Breast epithelium (tissue), 4 donors: ENCODE data around the gene SPATA25. TPM values are rescaled to one million over a fixed set of nuclear protein-coding genes. Genes with fewer than 3 reads are reported as not detected.
"Not testable (repeated sequence)": the region's sequence is repeated elsewhere in the genome, so short reads cannot be mapped to it uniquely, and the experiment has no call there.

ENCODE experiments used
- DNase-seq, 2 donors: peaks; one replicate each; pipeline ENCODE4 v3.0.0-alpha.2; 2019; ENCODE audit warnings: low spot score in 2 of 2
- H3K27ac ChIP-seq, 2 donors: fragments of 200-600 bp; sonication (generic) in 1 of 2; one replicate each; pipeline ENCODE4 v1.5.1; 2016 to 2019; ENCODE audit warnings: mild to moderate bottlenecking in 1 of 2
- H3K27me3 ChIP-seq, 2 donors: fragments of 200-600 bp; sonication (generic) in 1 of 2; one replicate each; pipeline versions ENCODE4 v1.5.1 to v1.6.0; 2017 to 2019; ENCODE audit warnings: control low read depth in 1 of 2, mild to moderate bottlenecking in 1 of 2
- H3K36me3 ChIP-seq: fragments of 200-600 bp; one replicate; pipeline ENCODE4 v1.5.1; 2019
- H3K4me1 ChIP-seq, 2 donors: fragments of 200-600 bp; sonication (generic); one replicate each; pipeline ENCODE4 v1.5.1; 2016 to 2019; ENCODE audit warnings: control low read depth in 1 of 2
- H3K4me3 ChIP-seq, 3 donors: fragments of 200-600 bp; sonication (generic); 1 replicate in 2 of 3; 2 replicates in 1 of 3; pipeline ENCODE4 v1.5.1; 2016 to 2019; ENCODE audit warnings: mild to moderate bottlenecking in 3 of 3, moderate library complexity in 2 of 3
- H3K9me3 ChIP-seq, 2 donors: fragments of 200-600 bp; sonication (generic) in 1 of 2; one replicate each; pipeline ENCODE4 v1.5.1; 2016 to 2019; ENCODE audit warnings: control low read depth in 1 of 2
- CTCF ChIP-seq, 3 donors: fragments of 450-650 bp; IDR thresholded peaks; one replicate each; pipeline ENCODE4 v1.5.1; 2016 to 2017; ENCODE audit warnings: antibody characterized with exemption in 3 of 3, mild to moderate bottlenecking in 3 of 3, moderate library complexity in 3 of 3
- POLR2A ChIP-seq: fragments of 450-650 bp; IDR thresholded peaks from one replicate; pipeline ENCODE4 v1.6.1; 2016; ENCODE audit warnings: antibody characterized with exemption, mild to moderate bottlenecking, moderate library complexity
- POLR2AphosphoS5 ChIP-seq, 3 donors: sonication (generic); formaldehyde crosslinking; IDR thresholded peaks; one replicate each; pipeline ENCODE4 v1.6.1; 2017; ENCODE audit warnings: antibody characterized with exemption in 3 of 3
- intact Hi-C: fragments of 100-400 bp; cut with DNase I; formaldehyde crosslinking; loops from one replicate; pipeline ENCODE4 v1.15.1; 2023; ENCODE audit warnings: low total_unique reads
- total RNA-seq, 3 donors: library from RNA; depleted of rRNA; stranded (reverse); fragments of >200 nt; gene quantifications; one replicate each; pipeline ENCODE4 v1.1.0, GENCODE V29; 2016

SPATA25 gene
- total RNA-seq, 3 donors from 2014 or later = 3.4 to 3.9 (median 3.7) TPM

- intact Hi-C loops = no loop called here
- peak overlapping the region; percentile 81 to 100 (median 98) for H3K4me3 ChIP-seq
- H3K27ac ChIP-seq = peak overlapping the region; percentile 100
- no peaks in the 10 kb centered on the region for H3K27me3 ChIP-seq
- no peaks in the 10 kb centered on the region for H3K4me1 ChIP-seq
- H3K9me3 ChIP-seq = no peaks in the 10 kb centered on the region
- peak; percentile 64 to 71 for DNase-seq
- H3K36me3 ChIP-seq = peaks cover 7% of the 10 kb centered on the region
- no peak for TF ChIP-seq POLR2A
- no peak for TF ChIP-seq POLR2AphosphoS5 (IDR thresholded peaks at IDR 0.05)
- TF ChIP-seq CTCF (IDR thresholded peaks at IDR 0.05) = peak in 2 of 3 donors; percentile 19 to 36
Measured at GRCh38 chr20:45933266-45934045, 46.0 kb upstream of the SPATA25 start.

GRCh38 chr20:45931680-45932079 is 44.3 kb upstream of the SPATA25 start:
- H3K9me3 ChIP-seq, H3K36me3 ChIP-seq, H3K4me3 ChIP-seq, DNase-seq, H3K27ac ChIP-seq, H3K27me3 ChIP-seq, H3K4me1 ChIP-seq, intact Hi-C loops: not testable (repeated sequence)

- H3K27ac ChIP-seq = no peak overlapping the region
- no peak for DNase-seq
- no peaks in the 10 kb centered on the region for H3K9me3 ChIP-seq
Measured at GRCh38 chr20:45927071-45927878, 39.9 kb upstream of the SPATA25 start.

GRCh38 chr20:45926731-45927070 is 39.3 kb upstream of the SPATA25 start:
- TF ChIP-seq POLR2AphosphoS5 (IDR thresholded peaks at IDR 0.05) = no peak
- no peak for TF ChIP-seq CTCF (IDR thresholded peaks at IDR 0.05)
- TF ChIP-seq POLR2A = no peak
- H3K27ac ChIP-seq = no peak overlapping the region
- intact Hi-C loops = no loop called here
- DNase-seq = no peak
- H3K27me3 ChIP-seq = no peaks in the 10 kb centered on the region
- H3K4me1 ChIP-seq = peaks cover 0 to 3% of the 10 kb centered on the region in 2 donors
- H3K9me3 ChIP-seq = no peaks in the 10 kb centered on the region
- H3K4me3 ChIP-seq = no peak overlapping the region
- no peaks in the 10 kb centered on the region for H3K36me3 ChIP-seq

More at GRCh38 chr20:45927071-45927878, 39.9 kb upstream of the SPATA25 start:
- Histone ChIP-seq H3K27me3 (no peaks in the 10 kb centered on the region), H3K36me3 (no peaks in the 10 kb centered on the region), H3K4me3 (no peak overlapping the region), H3K4me1 (peaks cover 0 to 3% of the 10 kb centered on the region in 2 donors)
- intact Hi-C loops = no loop called here
- TF ChIP-seq CTCF (IDR thresholded peaks at IDR 0.05) (no peak), POLR2AphosphoS5 (IDR thresholded peaks at IDR 0.05) (no peak), POLR2A (no peak)

- Histone ChIP-seq H3K27ac (peak overlapping the region; percentile 7 to 86), H3K4me1 (peaks cover 0 to 3% of the 10 kb centered on the region in 2 donors), H3K27me3 (no peaks in the 10 kb centered on the region), H3K4me3 (no peak overlapping the region), H3K36me3 (no peaks in the 10 kb centered on the region), H3K9me3 (no peaks in the 10 kb centered on the region)
- no peak for TF ChIP-seq CTCF (IDR thresholded peaks at IDR 0.05)
- no peak for TF ChIP-seq POLR2AphosphoS5 (IDR thresholded peaks at IDR 0.05)
- TF ChIP-seq POLR2A = no peak
- DNase-seq = no peak
- intact Hi-C loops = no loop called here
Measured at GRCh38 chr20:45925821-45926506, 38.5 kb upstream of the SPATA25 start.
